OCI-LY7 (cell line): ENCODE measurements around the gene RFX7.

ENCODE experiments used
- EZH2phosphoT487 ChIP-seq: fragments of 200-600 bp; sonication (generic); IDR thresholded peaks from 2 replicates; pipeline ENCODE4 v1.6.1; 2018; ENCODE audit warnings: low read depth, borderline replicate concordance, mild to moderate bottlenecking, mixed run types, antibody characterized with exemption, low read length, moderate library complexity, mixed read lengths
- TF ChIP-seq, protein P1 (sequence below): fragments of 200-600 bp; sonication (generic); conservative IDR thresholded peaks from 2 replicates; pipeline ENCODE4 v1.5.1; 2014; ENCODE audit warnings: mild to moderate bottlenecking, antibody characterized with exemption, low read length, moderate library complexity, mixed read lengths

DNA sequence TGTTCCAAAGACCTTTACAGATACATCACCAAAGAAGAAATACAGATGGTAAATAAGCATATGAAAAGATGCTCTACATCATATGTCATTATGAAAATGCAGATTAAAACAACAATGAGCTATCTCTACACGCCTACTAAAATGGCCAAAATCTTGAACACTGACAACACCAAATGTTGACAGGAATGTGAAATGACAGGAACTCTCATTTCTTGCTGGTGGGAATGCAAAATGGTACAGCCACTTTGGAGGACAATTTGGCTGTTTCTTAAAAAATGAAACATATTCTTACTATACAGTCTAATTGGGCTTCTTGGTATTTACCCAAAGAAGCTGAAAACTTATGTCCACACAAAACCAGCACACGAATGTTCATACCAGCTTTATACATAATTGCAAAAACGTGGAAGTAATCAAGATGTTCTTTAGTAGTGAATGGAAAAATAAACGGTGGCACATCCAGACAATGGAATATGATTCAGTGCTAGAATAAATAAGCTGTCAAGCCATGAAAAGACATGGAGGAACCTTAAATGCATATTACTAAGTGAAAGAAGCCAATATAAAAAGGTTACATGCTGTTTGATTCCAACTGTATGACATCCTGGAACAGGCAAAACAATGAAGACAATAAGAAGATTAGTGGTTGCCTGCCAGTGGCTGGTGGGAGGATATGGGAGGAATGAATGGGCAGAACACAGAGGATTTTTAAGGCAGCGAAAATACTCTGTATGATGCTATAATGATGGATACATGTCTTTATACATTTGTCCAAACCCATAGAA is 169.0 kb downstream of the RFX7 start:
- TF ChIP-seq, protein P1, sequence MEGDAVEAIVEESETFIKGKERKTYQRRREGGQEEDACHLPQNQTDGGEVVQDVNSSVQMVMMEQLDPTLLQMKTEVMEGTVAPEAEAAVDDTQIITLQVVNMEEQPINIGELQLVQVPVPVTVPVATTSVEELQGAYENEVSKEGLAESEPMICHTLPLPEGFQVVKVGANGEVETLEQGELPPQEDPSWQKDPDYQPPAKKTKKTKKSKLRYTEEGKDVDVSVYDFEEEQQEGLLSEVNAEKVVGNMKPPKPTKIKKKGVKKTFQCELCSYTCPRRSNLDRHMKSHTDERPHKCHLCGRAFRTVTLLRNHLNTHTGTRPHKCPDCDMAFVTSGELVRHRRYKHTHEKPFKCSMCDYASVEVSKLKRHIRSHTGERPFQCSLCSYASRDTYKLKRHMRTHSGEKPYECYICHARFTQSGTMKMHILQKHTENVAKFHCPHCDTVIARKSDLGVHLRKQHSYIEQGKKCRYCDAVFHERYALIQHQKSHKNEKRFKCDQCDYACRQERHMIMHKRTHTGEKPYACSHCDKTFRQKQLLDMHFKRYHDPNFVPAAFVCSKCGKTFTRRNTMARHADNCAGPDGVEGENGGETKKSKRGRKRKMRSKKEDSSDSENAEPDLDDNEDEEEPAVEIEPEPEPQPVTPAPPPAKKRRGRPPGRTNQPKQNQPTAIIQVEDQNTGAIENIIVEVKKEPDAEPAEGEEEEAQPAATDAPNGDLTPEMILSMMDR = no peak
- no peak for TF ChIP-seq EZH2phosphoT487
